ENCODE measurements around the gene FLT3.

Gene FLT3

DNA sequence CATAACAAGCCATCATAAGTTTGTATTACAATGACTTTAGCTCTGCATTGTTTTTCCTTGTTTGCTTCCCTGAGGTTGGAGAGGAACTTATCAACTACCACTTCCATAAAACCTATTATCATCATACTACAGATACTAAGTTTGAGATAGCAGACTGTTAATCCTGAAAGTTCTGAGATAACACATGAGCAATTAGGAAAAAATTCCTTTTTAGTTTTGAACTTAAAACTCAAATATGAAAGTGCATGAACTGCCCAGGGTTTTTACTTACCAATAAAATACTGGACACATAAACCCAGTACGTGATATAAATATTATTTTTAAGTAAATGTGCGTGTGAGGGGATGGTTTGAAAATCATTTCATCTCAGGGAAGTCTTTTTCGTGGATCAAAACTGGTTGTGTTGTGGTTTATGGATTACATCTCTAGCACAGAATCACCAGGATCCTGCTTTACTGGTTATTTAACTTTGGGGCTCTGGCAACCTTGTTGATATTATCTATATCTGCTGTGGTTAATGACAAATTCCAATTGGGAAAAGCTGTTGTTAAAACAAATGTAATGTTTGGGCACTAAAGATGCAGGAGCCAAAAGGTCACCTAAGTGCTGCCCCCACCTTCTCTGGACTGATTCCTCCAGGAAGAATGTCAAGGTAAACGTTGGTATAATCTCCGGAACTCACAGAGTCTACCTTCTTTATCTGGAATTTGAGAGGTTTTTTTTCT is 143.6 kb downstream of the FLT3 start:
- DNase-seq: no peak

DNA sequence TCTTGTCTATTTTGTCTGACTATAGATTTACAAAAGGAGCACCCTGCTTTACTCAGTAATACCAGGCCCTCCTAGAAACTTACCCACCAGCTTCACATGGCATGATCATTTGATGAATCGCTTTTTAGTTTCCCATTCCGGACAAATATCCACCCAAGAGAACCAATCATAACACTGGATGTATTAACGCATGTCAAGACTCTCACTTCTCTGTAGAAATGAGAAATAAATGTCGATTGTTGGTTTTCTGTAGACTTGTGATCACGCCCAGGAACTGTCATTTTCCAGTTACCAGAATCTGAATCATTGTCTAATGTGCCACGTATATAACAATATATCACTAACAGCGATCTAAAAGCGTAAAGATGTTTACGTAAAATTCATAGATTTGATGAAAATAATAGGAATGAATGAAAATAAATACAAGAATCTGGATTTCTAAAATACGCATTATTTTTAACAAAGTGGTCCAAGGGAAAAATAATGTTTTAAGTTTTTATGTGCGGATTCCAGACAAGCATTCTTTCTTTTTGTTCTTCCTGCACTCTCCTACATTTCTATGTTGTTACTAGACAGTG is 145.3 kb downstream of the FLT3 start:
- no peak for DNase-seq

GRCh38 chr13:27954406-27954851 is 145.9 kb downstream of the FLT3 start:
- no peak for DNase-seq

DNA sequence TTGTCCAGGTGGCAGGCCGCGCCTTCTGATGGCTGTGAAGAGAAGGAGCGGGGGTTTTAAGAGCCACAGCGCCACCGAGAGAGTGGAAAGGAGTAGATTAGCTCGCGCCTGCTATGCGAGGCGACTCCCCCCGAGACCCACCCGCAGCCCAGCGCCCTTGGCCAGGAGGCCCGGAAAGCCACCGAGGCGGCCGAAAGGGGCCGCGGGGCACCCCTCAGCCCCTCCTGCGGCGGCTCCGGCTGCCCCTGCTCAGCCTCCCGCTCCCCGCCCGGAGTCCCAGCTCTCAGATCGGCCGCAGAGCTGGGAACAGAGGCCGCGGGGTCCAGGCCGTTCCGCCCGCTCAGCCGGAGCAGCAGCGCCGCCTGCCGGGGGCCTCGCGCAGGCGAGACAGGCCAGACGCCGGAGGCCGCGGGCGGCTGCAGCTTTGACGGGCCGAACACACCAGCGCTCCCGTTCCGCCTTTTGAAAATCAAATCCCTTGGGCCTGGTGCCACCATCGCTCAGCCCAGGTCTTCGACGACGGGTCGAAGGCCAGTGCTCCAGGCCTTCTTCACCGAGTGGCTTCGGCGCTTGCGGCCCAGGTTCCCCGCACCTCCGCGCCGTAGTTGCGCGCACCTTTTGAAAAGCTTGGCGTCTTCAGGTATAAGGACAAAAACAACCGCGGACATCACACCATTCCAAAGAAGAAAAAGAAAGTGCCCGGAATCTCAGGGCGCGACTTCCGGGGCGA is 146.5 kb downstream of the FLT3 start:
- peak; percentile 46 to 64 for DNase-seq

All from CD4-positive, alpha-beta T cell treated with Interleukin-1 beta for 1 hour (primary cell).